Measurements from ENCODE around the gene FHAD1. TPM values are rescaled to one million over a fixed set of nuclear protein-coding genes. Genes with fewer than 3 reads are reported as not detected.

Gene FHAD1
- total RNA-seq, 2 experiments from 2014 or later: not detected

- no peak for TF ChIP-seq EZH2phosphoT487 (IDR thresholded peaks at IDR 0.05; ENCODE audit: borderline replicate concordance, low read depth, low read length)
- TF ChIP-seq, protein P1, sequence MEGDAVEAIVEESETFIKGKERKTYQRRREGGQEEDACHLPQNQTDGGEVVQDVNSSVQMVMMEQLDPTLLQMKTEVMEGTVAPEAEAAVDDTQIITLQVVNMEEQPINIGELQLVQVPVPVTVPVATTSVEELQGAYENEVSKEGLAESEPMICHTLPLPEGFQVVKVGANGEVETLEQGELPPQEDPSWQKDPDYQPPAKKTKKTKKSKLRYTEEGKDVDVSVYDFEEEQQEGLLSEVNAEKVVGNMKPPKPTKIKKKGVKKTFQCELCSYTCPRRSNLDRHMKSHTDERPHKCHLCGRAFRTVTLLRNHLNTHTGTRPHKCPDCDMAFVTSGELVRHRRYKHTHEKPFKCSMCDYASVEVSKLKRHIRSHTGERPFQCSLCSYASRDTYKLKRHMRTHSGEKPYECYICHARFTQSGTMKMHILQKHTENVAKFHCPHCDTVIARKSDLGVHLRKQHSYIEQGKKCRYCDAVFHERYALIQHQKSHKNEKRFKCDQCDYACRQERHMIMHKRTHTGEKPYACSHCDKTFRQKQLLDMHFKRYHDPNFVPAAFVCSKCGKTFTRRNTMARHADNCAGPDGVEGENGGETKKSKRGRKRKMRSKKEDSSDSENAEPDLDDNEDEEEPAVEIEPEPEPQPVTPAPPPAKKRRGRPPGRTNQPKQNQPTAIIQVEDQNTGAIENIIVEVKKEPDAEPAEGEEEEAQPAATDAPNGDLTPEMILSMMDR (conservative IDR thresholded peaks at IDR 0.05; ENCODE audit: low read length): no peak
- CTCF ChIA-PET (ENCODE audit: unreplicated experiment): no interaction called here
- intact Hi-C loops (cut with micrococcal nuclease; ENCODE audit: unreplicated experiment): no loop called here
Measured at GRCh38 chr1:15312626-15313411, 65.8 kb downstream of the FHAD1 start.

DNA sequence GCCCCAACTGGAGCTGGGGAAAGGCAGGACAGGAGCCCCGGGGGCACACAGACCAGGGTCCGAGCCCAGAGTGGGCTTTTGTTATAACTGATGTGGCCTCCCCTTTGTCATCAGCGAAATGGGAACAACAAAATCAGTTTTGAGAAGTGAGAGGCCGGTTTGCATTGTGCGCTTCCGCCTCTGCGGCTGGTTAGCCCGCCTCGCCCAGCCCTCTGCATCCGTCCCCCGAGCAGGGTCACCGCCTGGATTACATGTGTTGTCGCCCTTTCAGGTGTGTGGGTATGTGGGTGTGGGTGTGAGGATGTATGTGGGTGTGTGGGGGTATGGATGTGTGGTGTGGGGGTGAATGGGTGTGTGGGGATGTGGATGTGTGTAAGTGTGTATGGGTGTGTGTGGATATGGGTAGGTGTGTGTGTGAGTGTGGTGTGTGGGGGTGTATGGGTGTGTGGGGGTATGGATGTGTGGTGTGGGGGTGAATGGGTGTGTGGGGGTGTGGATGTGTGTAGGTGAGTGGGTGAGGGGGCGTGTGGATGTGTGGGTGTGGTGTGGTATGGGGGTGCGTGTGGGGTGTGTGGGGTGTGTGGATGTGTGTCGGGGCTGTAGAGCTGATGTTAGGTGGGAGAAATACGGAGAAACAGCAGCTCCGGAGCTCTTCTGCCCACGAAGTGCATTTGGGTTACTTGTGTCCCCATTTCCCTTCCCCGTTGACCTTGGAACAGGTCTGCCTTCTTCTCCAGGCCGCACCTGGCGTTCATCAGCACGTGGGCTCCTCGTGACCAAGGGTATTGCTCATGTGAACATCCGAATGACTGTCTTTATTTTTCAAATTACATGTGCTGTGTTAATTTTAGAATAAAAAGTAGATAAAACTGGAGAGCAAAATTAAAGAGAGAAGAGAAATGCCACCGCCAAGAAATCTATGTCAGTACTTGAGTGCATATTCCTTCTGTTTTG lies 67.6 kb downstream of the FHAD1 start:
- Histone ChIP-seq H3K9me3 (ENCODE audit: low read length) (peaks cover 1% of the 10 kb centered on the region; the same call in 1 of the 2 replicates), H3K4me2 (ENCODE audit: low read length) (no peak overlapping the region), H2AFZ (ENCODE audit: low read length) (no peak overlapping the region), H3K4me1 (ENCODE audit: insufficient read depth, low read length, poor library complexity, severe bottlenecking) (no peaks in the 10 kb centered on the region), H3K9me2 (ENCODE audit: insufficient read depth, low read length) (no peaks in the 10 kb centered on the region), H3K4me3 (ENCODE audit: low read depth, low read length, poor library complexity, severe bottlenecking) (no peak overlapping the region), H3K27ac (ENCODE audit: low read depth, low read length, poor library complexity, severe bottlenecking) (no peak overlapping the region), H4K20me1 (ENCODE audit: insufficient read depth, low read length) (no peaks in the 10 kb centered on the region), H3K36me3 (ENCODE audit: insufficient read depth, low read length) (no peaks in the 10 kb centered on the region), H3K79me2 (ENCODE audit: insufficient read depth, low read depth, low read length) (no peaks in the 10 kb centered on the region)
- intact Hi-C loops (cut with micrococcal nuclease; ENCODE audit: unreplicated experiment): no loop called here
- CTCF ChIA-PET (ENCODE audit: unreplicated experiment): no interaction called here
- TF ChIP-seq, protein P1 (conservative IDR thresholded peaks at IDR 0.05; ENCODE audit: low read length): no peak
- no peak for TF ChIP-seq EZH2phosphoT487 (IDR thresholded peaks at IDR 0.05; ENCODE audit: borderline replicate concordance, low read depth, low read length)
- POLR2A ChIA-PET: no interaction called here
- BruUV-seq (replicated peaks): no TSS peak
- DNase-seq (ENCODE audit: low spot score): no peak

More at GRCh38 chr1:15312626-15313411, 65.8 kb downstream of the FHAD1 start:
- Histone ChIP-seq H3K36me3 (ENCODE audit: insufficient read depth, low read length) (no peaks in the 10 kb centered on the region), H3K4me3 (ENCODE audit: low read depth, low read length, poor library complexity, severe bottlenecking) (no peak overlapping the region), H4K20me1 (ENCODE audit: insufficient read depth, low read length) (no peaks in the 10 kb centered on the region), H3K9me2 (ENCODE audit: insufficient read depth, low read length) (no peaks in the 10 kb centered on the region), H2AFZ (ENCODE audit: low read length) (no peak overlapping the region), H3K27ac (ENCODE audit: low read depth, low read length, poor library complexity, severe bottlenecking) (no peak overlapping the region), H3K9me3 (ENCODE audit: low read length) (no peaks in the 10 kb centered on the region), H3K4me1 (ENCODE audit: insufficient read depth, low read length, poor library complexity, severe bottlenecking) (no peaks in the 10 kb centered on the region), H3K79me2 (ENCODE audit: insufficient read depth, low read depth, low read length) (no peaks in the 10 kb centered on the region), H3K4me2 (ENCODE audit: low read length) (no peak overlapping the region)
- POLR2A ChIA-PET: no interaction called here
- DNase-seq (ENCODE audit: low spot score): no peak
- BruUV-seq (replicated peaks): no TSS peak
